T-cell (primary cell): ENCODE data around the gene SMARCC1. TPM values are rescaled to one million over a fixed set of nuclear protein-coding genes. Genes with fewer than 3 reads are reported as not detected.
"Not testable (repeated sequence)": the region's sequence is repeated elsewhere in the genome, so short reads cannot be mapped to it uniquely, and the experiment has no call there.

Source experiments
- ATAC-seq, 4 experiments: fragments of 200-7000 bp in 3 of 4; fragments of 150-1000 bp in 1 of 4; cut with Tn5 transposase; replicated peaks in 1 of 4; 1 replicate in 3 of 4; 2 replicates in 1 of 4; pipeline ENCODE4 v1.10.0; 2021; ENCODE audit warnings: moderate library complexity in 3 of 4, mild to moderate bottlenecking in 2 of 4, moderate number of reproducible peaks in 1 of 4
- CTCF ChIA-PET, 2 donors: fragments of 300-600 bp; sonication (Branson Sonifier 250); formaldehyde crosslinking; loops; one replicate each; lab custom pipeline; 2022; ENCODE audit warnings: antibody characterized with exemption in 2 of 2; lab: Charles Lee
- POLR2A ChIA-PET, 2 donors: fragments of 300-600 bp; sonication (Branson Sonifier 250); formaldehyde crosslinking; loops; one replicate each; lab custom pipeline; 2022; ENCODE audit warnings: antibody characterized with exemption in 2 of 2; lab: Charles Lee
- DNase-seq, 35 experiments: peaks; one replicate each; pipeline versions ENCODE4 v3.0.0 to v3.0.0-alpha.2; 2013 to 2023
- H3K27ac ChIP-seq: one replicate; pipeline ENCODE4 v1.5.1; 2013; ENCODE audit warnings: low read length
- H3K27me3 ChIP-seq, 2 experiments: replicated peaks in 1 of 2; 1 replicate in 1 of 2; 2 replicates in 1 of 2; pipeline versions ENCODE4 v1.6.1 to v1.7.0; 2013; ENCODE audit warnings: low read length in 1 of 2, mixed read lengths in 1 of 2; ENCODE audit not compliant: control insufficient read depth in 2 of 2, insufficient read depth in 2 of 2; ENCODE audit errors: extremely low read depth in 1 of 2
- H3K36me3 ChIP-seq, 2 donors: 1 replicate in 1 of 2; 2 replicates in 1 of 2; pipeline versions ENCODE4 v1.6.1 to v1.7.0; 2013; ENCODE audit warnings: low read length in 1 of 2; ENCODE audit not compliant: control insufficient read depth in 2 of 2, insufficient read depth in 1 of 2; ENCODE audit errors: extremely low read depth in 1 of 2
- H3K4me1 ChIP-seq, 2 experiments: 1 replicate in 1 of 2; 2 replicates in 1 of 2; pipeline versions ENCODE4 v1.6.1 to v1.7.0; 2013; ENCODE audit warnings: low read length in 2 of 2, mixed read lengths in 1 of 2; ENCODE audit not compliant: insufficient read depth in 2 of 2, control insufficient read depth in 1 of 2; ENCODE audit errors: extremely low read depth in 1 of 2
- H3K4me3 ChIP-seq, 2 donors: 1 replicate in 1 of 2; 2 replicates in 1 of 2; pipeline versions ENCODE4 v1.5.1 to v1.7.0; 2013; ENCODE audit warnings: mild to moderate bottlenecking in 2 of 2, low read length in 1 of 2, moderate library complexity in 1 of 2; ENCODE audit not compliant: control insufficient read depth in 1 of 2; ENCODE audit errors: extremely low read depth in 1 of 2
- H3K9me3 ChIP-seq: 2 replicates; pipeline ENCODE4 v1.7.0; 2013
- H3K27ac Mint-ChIP-seq, 2 donors: one replicate each; pipeline ENCODE4 v1.8.0; 2020 to 2021; ENCODE audit warnings: mild to moderate bottlenecking in 2 of 2, mixed read lengths in 2 of 2
- H3K27me3 Mint-ChIP-seq, 2 donors: one replicate each; pipeline ENCODE4 v1.8.0; 2021 to 2022; ENCODE audit warnings: mixed read lengths in 2 of 2
- H3K36me3 Mint-ChIP-seq: one replicate; pipeline ENCODE4 v1.8.0; 2021; ENCODE audit warnings: mixed read lengths
- H3K4me1 Mint-ChIP-seq, 3 donors: one replicate each; pipeline ENCODE4 v1.8.0; 2020 to 2022; ENCODE audit warnings: mixed read lengths in 3 of 3, mild to moderate bottlenecking in 1 of 3
- H3K4me3 Mint-ChIP-seq, 3 donors: one replicate each; pipeline ENCODE4 v1.8.0; 2020 to 2022; ENCODE audit warnings: mild to moderate bottlenecking in 3 of 3, mixed read lengths in 3 of 3, moderate library complexity in 3 of 3
- H3K9me3 Mint-ChIP-seq, 3 donors: one replicate each; pipeline ENCODE4 v1.8.0; 2020 to 2022; ENCODE audit warnings: mixed read lengths in 3 of 3
- WGBS: methylation state at CpG from one replicate; pipeline ENCODE4 v1.1.5; 2013; ENCODE audit warnings: missing lambda C conversion rate; ENCODE audit not compliant: insufficient coverage; 5-methylcytosine and 5-hydroxymethylcytosine counted together
- total RNA-seq, 35 experiments: library from RNA in 6 of 35; stranded (reverse) in 6 of 35; fragments of 120-200 nt in 1 of 35; gene quantifications; one replicate each; pipeline versions ENCODE4 v1.2.1 to v1.2.4 and lab custom pipeline; 2013 to 2026

The SMARCC1 gene
- total RNA-seq, 5 donors from 2014 or later (not counting 1 experiment from before 2014, with no cell fraction given): 88.9 to 99.3 (median 92.4) TPM

- CTCF ChIA-PET: no interaction called here
- no peaks in the 10 kb centered on the region for H3K27me3 Mint-ChIP-seq
- H3K27me3 ChIP-seq: no peaks in the 10 kb centered on the region
- DNase-seq (no peak), ATAC-seq (no peak)
- H3K4me3 Mint-ChIP-seq: no peak overlapping the region
- no peak overlapping the region for H3K27ac Mint-ChIP-seq
- no peak overlapping the region for H3K27ac ChIP-seq
- H3K9me3 ChIP-seq: no peaks in the 10 kb centered on the region
- H3K9me3 Mint-ChIP-seq: no peaks in the 10 kb centered on the region
- H3K4me1 Mint-ChIP-seq: peaks cover 16 to 20% (median 17%) of the 10 kb centered on the region in 3 donors
- peaks cover 19% of the 10 kb centered on the region for H3K36me3 Mint-ChIP-seq
- H3K4me3 ChIP-seq: no peak overlapping the region
- WGBS: 100% methylated on average over 2 of the region's 3 CpGs
- POLR2A ChIA-PET: no interaction called here
- peaks cover 10 to 36% of the 10 kb centered on the region in 2 donors for H3K36me3 ChIP-seq
- peaks cover 0 to 3% of the 10 kb centered on the region in 2 experiments for H3K4me1 ChIP-seq
Measured at GRCh38 chr3:47746264-47746663, 35.4 kb downstream of the SMARCC1 start.

GRCh38 chr3:47743855-47744254 is 37.8 kb downstream of the SMARCC1 start:
- H3K36me3 ChIP-seq: peaks cover 10 to 33% of the 10 kb centered on the region in 2 donors
- Mint-ChIP-seq H3K27me3 (no peaks in the 10 kb centered on the region), H3K9me3 (no peaks in the 10 kb centered on the region), H3K4me3 (no peak overlapping the region), H3K4me1 (peaks cover 24 to 31% (median 24%) of the 10 kb centered on the region in 3 donors), H3K27ac (no peak overlapping the region), H3K36me3 (peaks cover 18% of the 10 kb centered on the region)
- H3K27ac ChIP-seq: no peak overlapping the region
- ATAC-seq: no peak
- H3K4me3 ChIP-seq: no peak overlapping the region
- WGBS: 96% methylated on average over 4 of the region's 5 CpGs
- ChIA-PET POLR2A (no interaction called here), CTCF (no interaction called here)
- no peak for DNase-seq
- H3K27me3 ChIP-seq: no peaks in the 10 kb centered on the region
- H3K9me3 ChIP-seq: no peaks in the 10 kb centered on the region
- peaks cover 0 to 3% of the 10 kb centered on the region in 2 experiments for H3K4me1 ChIP-seq

- CTCF ChIA-PET, H3K4me3 Mint-ChIP-seq, POLR2A ChIA-PET, H3K9me3 Mint-ChIP-seq, H3K4me3 ChIP-seq, H3K27me3 Mint-ChIP-seq, DNase-seq, H3K27me3 ChIP-seq, H3K4me1 ChIP-seq, H3K27ac ChIP-seq, H3K9me3 ChIP-seq, ATAC-seq, H3K27ac Mint-ChIP-seq: not testable (repeated sequence)
- WGBS: 84% methylated on average over 6 of the region's 6 CpGs
- Mint-ChIP-seq H3K36me3 (peaks cover 18% of the 10 kb centered on the region), H3K4me1 (peaks cover 24 to 31% (median 25%) of the 10 kb centered on the region in 3 donors)
- peaks cover 10 to 33% of the 10 kb centered on the region in 2 donors for H3K36me3 ChIP-seq
Measured at GRCh38 chr3:47743352-47743751, 38.3 kb downstream of the SMARCC1 start.

GRCh38 chr3:47741925-47742324 is 39.8 kb downstream of the SMARCC1 start:
- Mint-ChIP-seq H3K36me3 (peaks cover 21% of the 10 kb centered on the region), H3K4me1 (peaks cover 24 to 31% (median 25%) of the 10 kb centered on the region in 3 donors), H3K27ac (no peak overlapping the region), H3K9me3 (no peaks in the 10 kb centered on the region), H3K4me3 (no peak overlapping the region), H3K27me3 (no peaks in the 10 kb centered on the region)
- CTCF ChIA-PET: no interaction called here
- no peaks in the 10 kb centered on the region for H3K9me3 ChIP-seq
- POLR2A ChIA-PET: no interaction called here
- no peaks in the 10 kb centered on the region for H3K27me3 ChIP-seq
- DNase-seq (no peak), ATAC-seq (no peak)
- H3K4me1 ChIP-seq: no peaks in the 10 kb centered on the region
- H3K27ac ChIP-seq: no peak overlapping the region
- WGBS: no CpG with 5 or more reads among the region's 2 CpGs
- peaks cover 10 to 33% of the 10 kb centered on the region in 2 donors for H3K36me3 ChIP-seq
- no peak overlapping the region for H3K4me3 ChIP-seq

GRCh38 chr3:47732143-47732542 is 49.5 kb downstream of the SMARCC1 start:
- Histone ChIP-seq H3K4me3 (no peak overlapping the region), H3K27ac (no peak overlapping the region), H3K36me3 (peaks cover 5 to 74% of the 10 kb centered on the region in 2 donors), H3K4me1 (no peaks in the 10 kb centered on the region), H3K9me3 (no peaks in the 10 kb centered on the region), H3K27me3 (no peaks in the 10 kb centered on the region)
- WGBS: no CpG with 5 or more reads among the region's 2 CpGs
- ChIA-PET POLR2A (no interaction called here), CTCF (interaction anchor here in 1 of 2 donors (0.6 kb wide), 1 partner anchor 23 kb away, joined by 4 read pairs; no protein-coding TSS in a partner anchor)
- H3K9me3 Mint-ChIP-seq: no peaks in the 10 kb centered on the region
- DNase-seq: no peak
- no peaks in the 10 kb centered on the region for H3K4me1 Mint-ChIP-seq
- H3K4me3 Mint-ChIP-seq: no peak overlapping the region
- H3K27me3 Mint-ChIP-seq: no peaks in the 10 kb centered on the region
- no peak for ATAC-seq
- H3K27ac Mint-ChIP-seq: no peak overlapping the region
- peaks cover 49% of the 10 kb centered on the region for H3K36me3 Mint-ChIP-seq

- no peaks in the 10 kb centered on the region for H3K9me3 ChIP-seq
- 89% methylated on average over 4 of the region's 8 CpGs for WGBS
- no peak overlapping the region for H3K4me3 Mint-ChIP-seq
- no peaks in the 10 kb centered on the region for H3K4me1 Mint-ChIP-seq
- no peaks in the 10 kb centered on the region for H3K4me1 ChIP-seq
- ChIA-PET CTCF (no interaction called here), POLR2A (no interaction called here)
- peaks cover 51% of the 10 kb centered on the region for H3K36me3 Mint-ChIP-seq
- no peaks in the 10 kb centered on the region for H3K27me3 ChIP-seq
- no peak for ATAC-seq
- no peak overlapping the region for H3K27ac ChIP-seq
- H3K27me3 Mint-ChIP-seq: no peaks in the 10 kb centered on the region
- DNase-seq: no peak
- H3K36me3 ChIP-seq: peaks cover 5 to 72% of the 10 kb centered on the region in 2 donors
- no peak overlapping the region for H3K4me3 ChIP-seq
- H3K27ac Mint-ChIP-seq: no peak overlapping the region
- no peaks in the 10 kb centered on the region for H3K9me3 Mint-ChIP-seq
Measured at GRCh38 chr3:47731061-47731460, 50.6 kb downstream of the SMARCC1 start.

GRCh38 chr3:47722859-47723258 is 58.8 kb downstream of the SMARCC1 start:
- CTCF ChIA-PET: no interaction called here
- H3K4me1 Mint-ChIP-seq: peaks cover 0 to 6% (median 3%) of the 10 kb centered on the region in 3 donors
- Histone ChIP-seq H3K36me3 (peaks cover 0 to 27% of the 10 kb centered on the region in 2 donors), H3K4me1 (no peaks in the 10 kb centered on the region), H3K4me3 (no peak overlapping the region), H3K27ac (no peak overlapping the region), H3K27me3 (no peaks in the 10 kb centered on the region), H3K9me3 (no peaks in the 10 kb centered on the region)
- H3K9me3 Mint-ChIP-seq: no peaks in the 10 kb centered on the region
- H3K36me3 Mint-ChIP-seq: peaks cover 22% of the 10 kb centered on the region
- H3K27ac Mint-ChIP-seq: no peak overlapping the region
- H3K27me3 Mint-ChIP-seq: no peaks in the 10 kb centered on the region
- no peak overlapping the region for H3K4me3 Mint-ChIP-seq
- POLR2A ChIA-PET: no interaction called here
- DNase-seq (no peak), ATAC-seq (no peak)
- 100% methylated on average over 1 of the region's 2 CpGs for WGBS
